Gastroesophageal sphincter (tissue), 3 donors: ENCODE data around the gene MPC1.

ENCODE experiments used
- CTCF ChIP-seq, 4 experiments: fragments of 200-600 bp in 2 of 4; fragments of 450-650 bp in 2 of 4; sonication (generic) in 1 of 4; IDR thresholded peaks; one replicate each; pipeline ENCODE4 v1.5.1; 2017 to 2019; ENCODE audit warnings: antibody characterized with exemption in 4 of 4, mild to moderate bottlenecking in 2 of 4, moderate library complexity in 2 of 4
- POLR2AphosphoS5 ChIP-seq: sonication (generic); formaldehyde crosslinking; IDR thresholded peaks from one replicate; pipeline ENCODE4 v1.6.1; 2017; ENCODE audit warnings: antibody characterized with exemption

DNA sequence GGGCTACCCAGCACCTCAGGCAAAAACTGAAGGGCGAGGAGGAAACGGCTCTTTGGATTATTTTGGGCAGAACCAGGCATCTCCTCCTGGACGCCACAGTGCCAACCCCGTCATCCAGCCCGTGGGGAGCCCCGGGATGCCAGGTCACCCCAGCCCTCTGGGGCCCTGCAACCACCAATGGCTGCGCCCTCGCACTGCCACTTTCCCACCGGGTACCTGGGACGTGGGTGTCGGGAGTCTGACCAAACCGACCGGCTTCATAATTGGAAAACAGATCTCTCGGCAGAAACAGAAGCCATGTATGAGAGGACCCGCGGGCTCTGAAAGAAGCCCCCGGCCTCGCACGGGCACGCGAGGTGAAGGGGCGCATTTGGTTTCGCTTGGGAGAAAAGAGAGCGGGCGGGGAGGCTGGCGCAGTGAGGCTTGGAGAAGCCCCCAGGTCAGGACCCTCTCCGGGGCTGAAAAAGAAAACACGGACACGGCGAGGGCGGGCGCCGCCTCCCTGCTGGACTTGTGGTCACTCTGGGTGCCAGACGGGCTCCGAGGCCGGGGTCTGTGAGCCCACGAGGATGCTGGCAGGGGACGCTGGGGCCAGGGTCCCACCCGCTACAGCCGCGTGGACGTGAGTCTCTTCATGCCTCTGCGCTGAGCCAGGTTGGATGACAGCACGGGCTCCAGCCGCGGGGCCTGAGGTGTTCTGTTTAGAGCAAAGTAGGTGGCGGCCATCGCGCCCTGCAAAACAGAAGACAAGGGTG is 29.6 kb upstream of the MPC1 start:
- TF ChIP-seq CTCF (IDR thresholded peaks at IDR 0.05) = no peak
- no peak for TF ChIP-seq POLR2AphosphoS5
